ENCODE measurements around the gene FEZ2. TPM values are rescaled to one million over a fixed set of nuclear protein-coding genes. Genes with fewer than 3 reads are reported as not detected.
A peak's percentile ranks its signal among the peaks of the same experiment; 100 is the strongest.

Gene FEZ2
- total RNA-seq, 1 experiment from 2014 or later = 52.6 TPM

GRCh38 chr2:36567711-36568408 is 30.1 kb downstream of the FEZ2 start:
- Histone ChIP-seq H3K9ac (ENCODE audit: low read length) (peak overlapping the region; percentile 86), H3K4me2 (ENCODE audit: low read length) (peak overlapping the region; percentile 82), H3K4me3 (ENCODE audit: low read length) (peak overlapping the region; percentile 60), H4K20me1 (ENCODE audit: low read length) (no peaks in the 10 kb centered on the region), H3K27ac (ENCODE audit: low read length) (peak overlapping the region; percentile 99), H3F3A (ENCODE audit: low read length, unreplicated experiment) (peaks cover 17% of the 10 kb centered on the region), H3K27me3 (ENCODE audit: low read length) (no peaks in the 10 kb centered on the region), H3K4me1 (ENCODE audit: insufficient read depth, low read length) (peaks cover 86% of the 10 kb centered on the region), H2AFZ (ENCODE audit: low read length) (no peak overlapping the region), H3K36me3 (ENCODE audit: low read depth, low read length) (peaks cover 22% of the 10 kb centered on the region), H3K9me2 (replicated peaks; ENCODE audit: low read length) (no peaks in the 10 kb centered on the region), H3K79me2 (ENCODE audit: low read length) (peaks cover 72% of the 10 kb centered on the region), H3K9me3 (ENCODE audit: low read length) (no peaks in the 10 kb centered on the region)
- ChIA-PET CTCF (no interaction called here), POLR2A (ENCODE audit: unreplicated experiment) (no interaction called here)
- intact Hi-C loops (cut with micrococcal nuclease) = loop anchor here (1.0 to 5.0 kb wide), 3 partner anchors 10 to 211 kb away; partner anchors contain the start of gene CRIM1
- BruUV-seq (replicated peaks) = no TSS peak
- peak; percentile 43 for ATAC-seq
- peak; percentile 63 for DNase-seq
- TF ChIP-seq EZH2phosphoT487 (IDR thresholded peaks at IDR 0.05; ENCODE audit: borderline replicate concordance, low read length) = no peak
- no peak for TF ChIP-seq CTCF (conservative IDR thresholded peaks at IDR 0.05; ENCODE audit: low read depth, low read length)
- no peak for TF ChIP-seq EZH2 (IDR thresholded peaks at IDR 0.05; ENCODE audit: low read length, unreplicated experiment)

GRCh38 chr2:36566887-36567286 is 31.1 kb downstream of the FEZ2 start:
- Histone ChIP-seq H3K4me1 (ENCODE audit: insufficient read depth, low read length) (peaks cover 86% of the 10 kb centered on the region), H3K9ac (ENCODE audit: low read length) (peak overlapping the region; percentile 86), H4K20me1 (ENCODE audit: low read length) (no peaks in the 10 kb centered on the region), H3K27me3 (ENCODE audit: low read length) (no peaks in the 10 kb centered on the region), H3K9me3 (ENCODE audit: low read length) (no peaks in the 10 kb centered on the region), H3K79me2 (ENCODE audit: low read length) (peaks cover 64% of the 10 kb centered on the region), H3K4me3 (ENCODE audit: low read length) (no peak overlapping the region), H3F3A (ENCODE audit: low read length, unreplicated experiment) (peaks cover 25% of the 10 kb centered on the region), H3K27ac (ENCODE audit: low read length) (peak overlapping the region; percentile 99), H2AFZ (ENCODE audit: low read length) (no peak overlapping the region), H3K36me3 (ENCODE audit: low read depth, low read length) (peaks cover 19% of the 10 kb centered on the region), H3K9me2 (replicated peaks; ENCODE audit: low read length) (no peaks in the 10 kb centered on the region), H3K4me2 (ENCODE audit: low read length) (peak overlapping the region; percentile 82; the same call in 1 of the 2 replicates)
- no TSS peak for BruUV-seq (replicated peaks)
- TF ChIP-seq EZH2 (IDR thresholded peaks at IDR 0.05; ENCODE audit: low read length, unreplicated experiment) = no peak
- no peak for TF ChIP-seq CTCF (conservative IDR thresholded peaks at IDR 0.05; ENCODE audit: low read depth, low read length)
- TF ChIP-seq EZH2phosphoT487 (IDR thresholded peaks at IDR 0.05; ENCODE audit: borderline replicate concordance, low read length) = no peak
- ATAC-seq = no peak
- CTCF ChIA-PET = no interaction called here
- intact Hi-C loops (cut with micrococcal nuclease) = loop anchor here (5.0 kb wide), 1 partner anchor 210 kb away; the partner anchor contains the start of gene CRIM1
- peak; percentile 21 for DNase-seq
- POLR2A ChIA-PET (ENCODE audit: unreplicated experiment) = interaction anchor here (0.6 kb wide), 1 partner anchor 26 kb away, joined by 10 read pairs; no protein-coding TSS in a partner anchor

- intact Hi-C loops (cut with micrococcal nuclease) = loop anchor here (5.0 kb wide), 1 partner anchor 208 kb away; the partner anchor contains the start of gene CRIM1
- H2AFZ ChIP-seq (ENCODE audit: low read length) = no peak overlapping the region
- H3K9me3 ChIP-seq (ENCODE audit: low read length) = no peaks in the 10 kb centered on the region
- ATAC-seq = no peak
- H3K4me1 ChIP-seq (ENCODE audit: insufficient read depth, low read length) = peaks cover 88% of the 10 kb centered on the region
- BruUV-seq (replicated peaks) = no TSS peak
- ChIA-PET CTCF (no interaction called here), POLR2A (ENCODE audit: unreplicated experiment) (no interaction called here)
- H3K4me2 ChIP-seq (ENCODE audit: low read length) = no peak overlapping the region
- H3K4me3 ChIP-seq (ENCODE audit: low read length) = no peak overlapping the region
- DNase-seq = no peak
- peaks cover 56% of the 10 kb centered on the region for H3K79me2 ChIP-seq (ENCODE audit: low read length)
- H3K27me3 ChIP-seq (ENCODE audit: low read length) = no peaks in the 10 kb centered on the region
- H3K9me2 ChIP-seq (replicated peaks; ENCODE audit: low read length) = no peaks in the 10 kb centered on the region
- TF ChIP-seq EZH2phosphoT487 (IDR thresholded peaks at IDR 0.05; ENCODE audit: borderline replicate concordance, low read length) (no peak), EZH2 (IDR thresholded peaks at IDR 0.05; ENCODE audit: low read length, unreplicated experiment) (no peak), CTCF (conservative IDR thresholded peaks at IDR 0.05; ENCODE audit: low read depth, low read length) (no peak)
- peaks cover 25% of the 10 kb centered on the region for H3F3A ChIP-seq (ENCODE audit: low read length, unreplicated experiment)
- no peak overlapping the region; the same call in 1 of the 2 replicates for H3K27ac ChIP-seq (ENCODE audit: low read length)
- no peak overlapping the region for H3K9ac ChIP-seq (ENCODE audit: low read length)
- H3K36me3 ChIP-seq (ENCODE audit: low read depth, low read length) = peaks cover 18% of the 10 kb centered on the region
- no peaks in the 10 kb centered on the region for H4K20me1 ChIP-seq (ENCODE audit: low read length)
Observed at GRCh38 chr2:36565712-36566111, 32.3 kb downstream of the FEZ2 start.
